NK-92 (cell line): ENCODE results near the gene SH3BGRL2.

Source experiments
- DNase-seq: peaks from one replicate; lab custom pipeline; 2025; ENCODE audit not compliant: unreplicated experiment; lab: John Stamatoyannopoulos, UW

Gene SH3BGRL2

DNA sequence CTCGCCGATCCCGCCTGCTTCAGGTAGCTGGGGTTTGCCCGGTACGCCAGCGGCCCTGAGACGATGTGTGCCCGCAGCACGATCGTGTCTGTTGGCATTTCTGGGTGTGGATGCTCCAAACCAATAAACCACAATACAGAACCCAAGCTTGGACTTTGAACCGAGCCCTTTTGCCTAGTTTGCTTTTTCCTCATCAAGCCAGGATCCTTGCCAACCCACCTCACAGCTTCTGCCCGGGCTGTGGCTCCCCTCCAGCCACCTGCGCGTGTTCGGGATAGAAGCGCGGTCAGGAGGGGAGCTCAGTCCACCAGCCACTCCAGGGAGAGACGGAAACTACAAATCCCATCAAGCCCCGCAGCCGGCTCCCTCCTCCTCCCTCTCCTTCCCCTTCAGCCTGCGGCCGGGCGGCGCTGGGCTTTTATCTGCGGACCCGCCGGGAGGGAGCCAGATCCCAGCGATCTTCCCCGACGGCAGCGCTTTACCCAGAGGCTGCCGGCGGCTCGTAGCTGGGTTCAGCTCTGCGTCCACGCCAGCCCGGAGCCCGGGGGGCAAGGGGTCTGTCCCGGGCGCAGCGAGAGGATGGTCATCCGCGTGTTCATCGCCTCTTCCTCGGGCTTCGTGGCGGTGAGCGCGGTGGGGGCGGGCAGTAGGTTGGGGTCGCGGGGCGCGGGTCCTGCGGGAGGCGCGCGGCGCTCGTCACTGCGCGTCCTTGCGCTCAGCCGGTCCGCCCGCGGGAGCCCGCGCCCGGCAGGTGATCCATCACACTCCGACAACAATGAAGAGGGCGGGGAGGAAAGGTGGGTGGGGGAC lies at the start of gene SH3BGRL2:
Gene SH3BGRL2 (plus strand): TSS at position 447 of the 810 bp plus-strand sequence. CDS start 133 bp downstream, at position 580.
- no peak for DNase-seq

- DNase-seq = no peak
Measured at GRCh38 chr6:79584332-79584731, 46.8 kb upstream of the SH3BGRL2 start.

- no peak for DNase-seq
Measured at GRCh38 chr6:79586548-79586947, 44.6 kb upstream of the SH3BGRL2 start.

- DNase-seq = no peak
Measured at GRCh38 chr6:79589701-79590100, 41.4 kb upstream of the SH3BGRL2 start.

DNA sequence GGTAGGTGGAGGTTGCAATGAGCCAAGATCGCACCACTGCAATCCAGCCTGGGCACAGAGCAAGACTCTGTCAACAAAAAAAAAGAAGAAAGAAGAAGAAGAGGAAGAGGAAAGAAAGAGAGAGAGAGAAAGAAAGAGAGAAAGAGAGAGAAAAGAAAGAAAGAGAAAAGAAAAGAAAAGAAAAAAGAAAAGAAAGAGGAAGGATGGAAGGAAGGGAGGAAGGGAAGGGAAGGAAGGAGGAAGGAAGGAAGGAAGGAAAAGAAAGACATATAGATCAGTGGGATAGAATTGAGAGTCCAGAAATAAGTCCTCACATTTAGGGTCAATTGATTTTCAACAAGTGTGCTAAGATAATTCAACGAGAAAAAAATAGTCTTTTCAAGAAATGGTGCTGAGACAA lies 34.0 kb upstream of the SH3BGRL2 start:
- DNase-seq = no peak

GRCh38 chr6:79598012-79598411 lies 33.1 kb upstream of the SH3BGRL2 start:
- no peak for DNase-seq

DNA sequence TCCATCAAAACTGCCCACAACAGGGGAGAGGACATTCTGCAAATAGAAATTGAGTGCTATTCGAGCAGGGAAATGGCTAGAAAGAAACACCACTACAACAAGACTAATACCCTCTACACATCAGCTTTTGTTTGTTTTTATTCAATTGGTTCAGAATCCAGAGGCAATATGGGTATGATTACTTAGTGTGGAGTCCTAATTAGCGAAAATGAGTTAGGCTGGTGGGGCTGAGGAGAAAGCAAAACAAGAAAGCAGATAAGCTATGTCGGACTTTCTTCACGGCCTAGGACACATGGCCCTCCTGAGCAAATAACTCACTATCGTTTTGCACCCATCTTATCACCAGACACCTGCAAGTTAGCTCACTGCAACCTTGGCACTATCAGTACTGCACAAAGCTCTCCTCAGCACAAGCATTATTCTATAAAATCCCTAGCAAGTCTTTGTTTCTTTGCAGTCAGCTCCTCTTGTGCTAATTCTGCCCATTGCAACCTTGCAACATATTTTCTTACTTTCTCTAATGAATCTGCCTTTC lies 31.3 kb upstream of the SH3BGRL2 start:
- DNase-seq = no peak

DNA sequence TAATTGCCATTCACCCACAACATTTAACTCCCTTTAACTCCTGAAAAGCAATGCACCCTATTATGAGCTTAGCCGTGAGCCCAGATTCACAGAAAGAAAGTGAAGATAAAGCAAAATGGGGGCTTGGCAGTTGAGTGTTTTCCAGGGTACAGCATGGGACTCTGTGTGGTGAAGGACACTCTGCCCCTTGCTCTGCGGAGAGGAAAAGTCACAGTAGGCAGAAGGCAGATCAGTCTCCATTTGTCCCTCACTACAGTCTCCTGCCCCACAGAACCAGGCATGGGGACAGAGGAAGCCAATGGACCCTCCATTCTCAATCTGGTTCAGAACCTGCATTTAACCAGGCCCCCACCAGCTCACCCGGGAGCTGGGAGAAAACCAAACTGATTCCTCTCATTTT lies 30.8 kb upstream of the SH3BGRL2 start:
- DNase-seq = no peak

DNA sequence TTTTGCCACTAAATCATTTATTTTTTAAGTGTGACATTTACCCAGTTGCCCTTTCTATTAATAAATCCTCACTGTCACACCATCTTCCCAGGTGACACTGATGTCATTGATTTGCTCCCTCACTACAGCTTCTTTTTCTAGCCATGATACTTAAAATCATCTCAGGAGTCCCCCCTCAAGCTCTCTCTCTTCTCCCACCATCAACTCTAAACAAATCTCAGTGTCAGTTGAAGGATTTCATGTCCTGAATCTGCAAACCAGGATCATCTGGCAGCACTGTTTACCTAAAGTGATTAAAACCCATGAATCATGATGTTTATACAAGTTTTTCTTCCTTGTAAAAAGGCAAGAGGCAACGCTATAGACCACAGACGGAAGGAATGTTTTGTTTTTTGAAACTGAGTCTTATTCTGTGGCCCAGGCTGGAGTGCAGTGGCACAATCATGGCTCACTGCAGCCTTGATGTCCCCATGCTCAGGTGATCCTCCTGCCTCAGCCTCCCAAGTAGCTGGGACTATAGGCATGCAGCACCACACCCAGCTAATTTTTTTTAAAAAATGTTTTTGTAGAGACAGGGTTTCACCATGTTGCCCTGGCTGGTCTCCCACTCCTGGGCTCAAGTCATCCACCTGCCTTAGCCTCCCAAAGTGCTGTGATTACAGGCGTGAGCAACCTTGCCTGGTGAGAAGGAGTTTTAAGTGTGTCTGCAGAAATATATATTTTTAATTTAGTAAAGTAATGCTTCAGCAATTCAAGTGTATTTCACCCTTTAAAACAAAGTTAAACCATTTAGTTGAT lies 30.1 kb upstream of the SH3BGRL2 start:
- DNase-seq = no peak

GRCh38 chr6:79602859-79603258 lies 28.3 kb upstream of the SH3BGRL2 start:
- DNase-seq = no peak

DNA sequence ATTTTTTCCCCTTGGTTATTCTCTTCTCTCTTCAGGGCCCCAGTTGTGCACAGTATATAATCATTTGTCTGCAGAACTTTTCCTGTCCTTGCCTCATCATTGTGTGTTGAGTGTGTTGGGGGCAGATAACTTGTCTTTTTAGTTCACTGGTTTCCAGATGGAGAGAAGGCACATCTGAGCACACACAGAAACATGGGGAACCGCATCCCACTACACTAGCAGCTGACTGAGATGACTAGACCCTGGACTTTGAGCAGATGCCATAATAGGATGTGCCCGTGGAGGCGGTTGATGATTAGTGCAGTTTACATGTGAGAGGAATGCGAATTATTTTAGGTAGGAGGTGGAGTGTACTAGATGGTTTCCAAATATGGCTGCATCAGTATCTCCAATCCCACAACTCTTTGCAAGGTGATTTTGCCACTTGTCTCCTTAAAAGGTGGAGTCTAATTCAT lies 26.5 kb upstream of the SH3BGRL2 start:
- DNase-seq = no peak

DNA sequence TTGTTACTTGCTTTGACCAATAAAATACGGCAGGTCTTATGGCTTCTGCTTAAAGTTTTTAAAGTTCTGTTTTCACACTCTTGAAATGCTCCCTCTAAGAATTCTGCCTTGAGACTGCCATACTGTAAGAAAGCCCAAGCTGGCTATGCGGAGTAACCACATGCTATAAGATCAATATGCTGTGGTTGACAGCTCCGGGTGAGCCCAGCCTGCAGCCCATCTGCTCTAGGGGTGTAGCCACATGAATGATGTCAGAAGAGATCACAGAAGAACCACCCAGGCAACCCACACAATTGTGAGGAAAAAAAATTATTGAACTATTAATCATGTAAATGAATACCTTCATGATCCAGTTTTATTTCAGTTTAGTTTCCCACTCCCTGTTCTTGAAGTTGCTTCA lies 26.1 kb upstream of the SH3BGRL2 start:
- DNase-seq = no peak

DNA sequence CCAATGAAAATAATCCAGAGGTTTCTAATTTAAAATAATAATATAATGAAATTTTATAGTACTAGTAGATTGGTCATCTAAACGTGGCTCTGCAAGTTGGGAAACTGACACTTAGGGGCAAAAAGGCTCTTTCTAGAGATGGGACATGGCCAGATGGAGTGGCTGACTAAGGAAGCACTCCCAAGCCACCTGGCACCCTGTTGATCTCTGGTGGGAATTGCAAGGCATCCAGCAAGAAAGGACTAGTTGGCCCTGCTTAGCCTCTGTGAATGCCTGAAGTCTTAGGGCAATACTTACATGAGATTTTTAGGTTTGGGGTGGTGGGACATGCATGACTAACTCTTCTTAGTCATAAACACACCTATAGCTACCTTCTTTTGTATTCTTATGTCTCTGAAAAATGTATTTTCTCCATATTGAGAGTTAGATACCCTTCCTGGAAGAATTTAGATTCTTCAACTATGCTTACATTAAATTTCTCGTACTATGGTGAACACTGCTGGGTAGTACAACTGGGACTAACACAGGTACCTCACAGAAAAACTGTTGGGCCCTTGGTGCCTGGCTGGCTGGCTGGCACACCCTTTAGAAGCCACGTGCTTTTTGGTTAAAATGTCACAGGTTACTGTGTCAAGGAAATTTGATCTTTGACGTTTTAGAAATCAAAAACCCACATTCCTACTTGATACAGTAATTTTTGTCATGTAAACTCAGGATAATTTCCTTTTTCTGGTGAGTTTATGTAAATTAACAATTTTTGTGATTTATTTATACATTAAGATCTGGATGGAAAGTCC lies 25.0 kb upstream of the SH3BGRL2 start:
- no peak for DNase-seq

DNA sequence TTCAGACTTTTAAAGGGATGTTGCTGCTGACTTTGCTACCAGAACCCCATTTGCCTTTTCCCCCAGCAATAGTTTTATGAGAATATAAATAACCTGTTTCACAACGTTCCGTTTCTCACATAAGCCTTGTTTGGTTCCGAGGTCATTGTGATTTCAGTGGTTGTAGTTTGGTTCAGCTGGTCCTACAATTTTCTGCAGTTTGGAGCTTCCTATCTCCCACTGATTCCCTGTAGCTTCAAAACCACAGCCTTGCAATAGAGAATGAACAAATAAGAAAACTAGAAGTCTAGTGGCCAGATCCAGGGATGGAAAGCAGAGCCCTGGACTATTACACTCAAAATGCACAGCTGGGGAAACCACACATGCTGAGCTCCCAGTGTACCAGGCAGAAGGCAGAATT lies 24.1 kb upstream of the SH3BGRL2 start:
- DNase-seq = no peak

DNA sequence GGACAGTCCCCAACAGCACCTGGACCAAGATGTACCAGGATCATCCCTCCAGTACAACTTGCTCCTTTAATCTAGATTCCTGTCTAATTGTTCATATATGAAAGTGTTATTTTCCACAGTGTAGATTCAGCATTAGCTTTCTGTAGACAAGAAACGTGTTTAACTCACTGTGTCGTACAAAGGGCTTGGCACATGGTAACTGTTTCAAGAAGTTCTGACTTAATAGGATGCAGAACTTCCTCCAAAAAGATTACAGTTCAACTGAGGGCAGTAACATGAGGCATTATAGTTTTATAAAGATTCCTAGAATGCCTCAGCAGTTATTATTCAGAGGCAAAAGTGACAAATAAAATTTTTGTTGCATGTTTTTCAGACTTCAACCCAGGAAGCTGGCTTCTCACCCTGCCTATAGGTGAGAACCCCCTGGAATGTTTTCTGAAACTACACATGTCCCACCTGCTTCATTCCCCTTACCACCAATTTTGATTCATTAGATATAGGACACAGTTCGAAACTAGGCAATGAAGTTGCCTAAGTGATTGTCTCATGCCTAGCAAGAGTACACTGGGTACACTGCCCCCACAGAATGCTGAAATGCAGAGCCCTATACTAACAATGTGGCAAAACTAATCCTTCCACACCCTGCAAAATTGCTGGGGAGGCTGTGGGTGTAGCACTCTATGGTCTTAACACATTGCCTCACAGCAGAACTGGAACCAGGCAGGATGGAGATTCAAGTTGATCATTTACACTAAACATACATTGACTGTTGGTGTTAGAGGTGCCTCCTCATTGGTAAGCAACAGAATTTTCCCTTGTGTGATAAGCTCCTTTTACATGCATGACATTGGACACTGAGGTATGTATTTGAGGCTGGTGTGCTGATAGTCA lies 22.6 kb upstream of the SH3BGRL2 start:
- no peak for DNase-seq

DNA sequence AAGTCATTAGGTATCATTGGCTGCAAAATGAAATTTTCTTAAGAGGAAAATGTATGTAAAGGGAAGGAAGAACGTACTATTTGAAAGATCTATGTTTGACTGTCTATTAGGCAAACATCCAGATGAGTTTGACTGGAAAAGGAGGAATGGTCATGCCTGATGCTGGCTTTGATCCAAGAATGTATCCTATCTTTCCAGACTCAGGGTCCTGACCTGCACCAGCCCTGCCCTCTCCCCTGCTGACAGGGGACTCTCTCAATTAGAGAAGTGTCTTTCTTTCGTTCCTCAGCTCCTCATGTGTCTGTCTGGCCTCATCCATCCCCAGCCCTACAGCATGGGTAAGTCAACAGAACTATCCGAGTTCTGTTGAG lies 21.9 kb upstream of the SH3BGRL2 start:
- DNase-seq = no peak

DNA sequence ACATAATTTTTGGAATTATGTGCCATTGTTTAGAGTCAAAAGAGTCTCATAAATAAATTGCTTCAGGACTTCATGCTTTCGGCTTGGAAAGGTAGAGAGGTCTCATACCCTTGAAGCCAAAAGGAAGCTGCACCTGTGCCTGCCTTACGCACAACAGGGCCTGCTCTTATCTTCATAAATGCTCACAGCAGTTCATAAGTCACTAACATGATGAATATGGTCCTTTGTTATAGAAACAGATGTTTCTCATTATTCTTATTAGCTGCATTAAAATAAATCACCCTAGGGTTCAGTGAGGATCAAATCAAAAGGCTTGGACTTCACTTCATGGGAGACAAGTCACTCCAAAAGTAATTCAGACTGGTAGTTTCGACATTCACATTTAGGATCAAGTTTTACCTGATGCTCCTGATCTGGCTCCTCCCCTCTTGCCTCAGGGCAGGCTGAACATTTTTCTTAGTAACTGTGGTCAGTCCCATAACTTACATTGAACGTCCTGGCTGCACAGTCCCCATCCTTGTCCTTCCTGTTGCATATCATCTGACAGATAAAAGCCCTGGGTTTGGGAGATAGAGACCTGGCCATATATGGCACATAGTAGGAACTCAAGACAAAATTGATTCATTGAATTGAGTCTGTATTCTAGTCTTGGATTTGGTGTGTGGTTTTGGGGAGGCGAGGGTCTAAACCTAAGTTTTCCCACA lies 20.7 kb upstream of the SH3BGRL2 start:
- DNase-seq = no peak

- no peak for DNase-seq
Measured at GRCh38 chr6:79612457-79612856, 18.7 kb upstream of the SH3BGRL2 start.

- DNase-seq = no peak
Measured at GRCh38 chr6:79612918-79613317, 18.2 kb upstream of the SH3BGRL2 start.

GRCh38 chr6:79613912-79614311 lies 17.2 kb upstream of the SH3BGRL2 start:
- DNase-seq = no peak
